GM21528 (cell line): ENCODE data around the gene SRGAP1.
A peak's percentile ranks its signal among the peaks of the same experiment; 100 is the strongest.

Experiments
- ATAC-seq: cut with Tn5 transposase; IDR thresholded peaks from one replicate; pipeline ENCODE4 v1.9.1; 2021; ENCODE audit warnings: mild to moderate bottlenecking, moderate library complexity; ENCODE audit not compliant: unreplicated experiment, low FRiP score

The SRGAP1 gene

DNA sequence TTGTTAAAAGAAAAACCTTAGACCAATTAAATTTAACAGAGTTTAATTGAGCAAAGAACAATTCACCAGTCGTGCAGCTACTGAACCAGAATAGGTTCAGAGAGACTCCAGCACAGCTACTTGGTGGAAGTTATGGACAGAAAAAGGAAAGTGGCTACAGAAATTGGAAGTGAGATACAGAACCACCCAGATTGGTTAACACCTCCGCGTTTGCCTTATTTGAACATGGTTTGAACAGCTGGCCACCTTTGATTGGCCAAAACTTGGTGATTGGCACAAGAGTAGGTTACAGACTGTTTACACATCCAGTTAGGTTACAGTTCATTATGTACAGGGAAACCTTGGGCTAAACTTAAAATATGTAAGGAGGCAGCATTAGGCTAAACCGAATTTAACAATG lies 54.9 kb downstream of the SRGAP1 start:
- ATAC-seq: no peak

DNA sequence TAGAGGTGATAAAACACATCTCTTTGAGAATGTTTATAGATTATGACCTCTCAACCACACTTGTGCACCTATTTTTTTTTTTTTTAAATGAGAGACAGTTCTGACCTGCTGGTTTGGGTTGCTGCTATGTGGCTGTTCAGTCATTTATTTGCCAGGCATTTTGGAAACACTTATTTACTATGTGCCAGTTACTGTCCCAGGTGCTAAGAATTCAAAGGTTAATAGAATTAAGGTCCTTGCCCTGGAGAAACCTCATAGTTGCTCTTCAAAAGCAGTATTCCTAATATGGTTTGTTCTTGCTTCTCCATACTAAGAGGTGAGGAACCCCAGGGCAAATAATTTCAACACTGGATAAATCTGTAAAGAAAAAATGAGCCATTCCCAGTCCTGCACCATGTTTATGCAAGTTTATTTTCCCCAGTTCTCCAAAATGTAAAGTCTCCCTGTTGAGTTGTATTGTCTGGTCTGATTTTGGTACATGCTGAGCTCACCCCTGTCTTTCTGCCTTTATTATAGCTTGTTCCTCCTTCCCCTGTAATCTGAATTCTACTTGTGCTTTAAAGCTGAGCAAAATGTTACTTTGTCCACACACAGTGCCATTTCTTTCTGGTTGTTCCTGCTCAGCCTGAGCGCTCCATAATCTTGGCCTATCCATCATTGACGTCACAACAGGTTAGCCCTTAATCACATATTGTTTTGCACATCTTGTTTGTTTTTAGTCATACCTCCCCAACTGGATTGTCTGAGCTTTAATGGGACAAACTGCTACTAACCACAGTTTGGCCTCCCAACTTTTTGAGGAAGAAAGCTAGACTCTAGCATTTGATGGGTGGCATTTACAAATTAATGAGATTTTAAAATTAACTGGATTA lies 56.7 kb downstream of the SRGAP1 start:
- ATAC-seq: no peak

DNA sequence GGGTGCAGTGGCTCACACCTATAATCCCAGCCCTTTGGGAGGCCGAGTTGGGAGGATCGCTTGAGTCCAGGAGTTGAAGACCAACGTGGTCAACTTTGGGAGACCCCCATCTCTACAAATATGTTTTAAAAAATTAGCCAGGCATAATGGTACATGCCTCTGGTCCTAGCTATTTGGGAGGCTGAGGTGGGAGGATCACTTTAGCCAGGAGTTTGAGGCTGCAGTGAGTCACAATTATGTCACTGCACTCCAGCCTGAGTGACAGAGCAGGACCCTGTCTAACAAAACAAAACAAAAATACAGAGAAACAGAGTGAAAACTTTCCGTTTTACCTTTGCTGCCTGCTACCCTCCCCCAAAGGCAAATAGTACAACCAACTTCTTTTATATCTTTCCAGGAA lies 60.2 kb downstream of the SRGAP1 start:
- no peak for ATAC-seq

DNA sequence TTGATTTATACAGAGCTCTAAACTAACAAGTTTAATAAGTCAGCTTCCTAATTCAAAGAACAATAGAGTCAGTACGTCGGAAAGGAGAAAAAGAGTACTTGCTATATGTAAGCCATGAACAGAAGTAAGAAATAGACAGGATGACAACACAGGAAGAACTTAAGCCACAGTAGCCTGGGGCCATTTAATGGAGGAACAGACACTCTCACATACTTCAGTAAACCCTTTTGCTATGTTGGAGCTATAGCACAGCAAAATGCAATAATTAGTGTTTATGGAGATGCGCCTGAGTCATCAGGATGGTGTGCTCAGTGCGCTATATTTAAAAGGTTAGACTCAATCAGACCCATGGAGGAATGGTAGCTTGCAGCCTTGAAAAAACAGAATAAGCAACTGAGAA lies 61.0 kb downstream of the SRGAP1 start:
- ATAC-seq: no peak

DNA sequence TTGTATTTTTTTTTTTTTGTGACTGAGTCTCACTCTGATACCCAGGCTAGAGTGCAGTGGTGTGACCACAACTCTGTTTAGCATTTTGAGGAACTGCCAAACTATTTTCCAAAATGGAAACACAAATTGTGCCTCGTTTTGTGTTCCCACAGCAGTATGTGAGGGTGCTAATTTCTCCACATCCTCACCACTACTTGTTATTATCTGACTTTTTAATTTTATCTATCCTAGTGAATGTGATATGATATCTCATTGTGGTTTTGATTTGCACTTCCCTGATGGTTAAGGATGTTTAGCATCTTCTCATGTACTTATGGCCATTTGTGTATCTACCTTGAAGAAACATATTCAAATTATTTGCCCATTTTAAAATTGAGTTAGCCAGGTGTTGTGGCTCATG lies 62.4 kb downstream of the SRGAP1 start:
- ATAC-seq: no peak

DNA sequence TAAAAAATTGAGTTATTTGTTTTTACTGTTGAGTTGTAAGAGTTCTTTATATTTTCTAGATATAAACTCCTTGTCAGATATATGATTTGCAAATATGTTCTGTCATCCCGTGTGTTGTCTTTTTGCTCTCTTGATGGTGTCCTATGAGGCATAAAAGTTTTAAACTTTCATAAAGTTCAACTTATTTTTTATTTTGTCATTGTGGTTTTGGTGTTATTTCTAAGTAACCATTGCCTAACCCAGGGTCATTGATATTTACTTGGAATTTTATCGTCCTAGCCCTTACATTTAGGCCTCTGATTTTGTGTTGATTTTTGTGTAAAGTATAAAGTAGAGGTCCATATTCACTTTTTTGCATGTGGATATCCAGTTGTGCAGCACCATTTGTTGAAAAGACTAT lies 63.1 kb downstream of the SRGAP1 start:
- ATAC-seq: no peak

DNA sequence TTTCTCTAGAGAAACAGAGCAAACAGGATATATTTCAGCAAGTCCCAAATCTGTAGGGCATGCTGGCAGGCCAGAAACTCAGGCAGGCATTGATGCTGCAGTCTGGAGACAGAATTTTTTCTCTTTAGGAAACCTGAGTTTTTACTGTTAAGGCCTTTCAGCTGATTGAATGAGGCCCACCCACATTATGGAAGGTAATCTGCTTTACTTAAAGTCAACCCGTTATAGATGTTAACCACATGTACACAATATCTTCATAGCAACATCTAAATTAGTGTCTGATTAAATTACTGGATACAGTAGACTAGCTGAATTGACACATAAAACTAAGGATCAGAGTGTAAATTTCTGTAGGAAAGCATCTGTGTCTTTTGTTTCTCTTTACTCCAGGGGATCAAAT lies 65.2 kb downstream of the SRGAP1 start:
- no peak for ATAC-seq

DNA sequence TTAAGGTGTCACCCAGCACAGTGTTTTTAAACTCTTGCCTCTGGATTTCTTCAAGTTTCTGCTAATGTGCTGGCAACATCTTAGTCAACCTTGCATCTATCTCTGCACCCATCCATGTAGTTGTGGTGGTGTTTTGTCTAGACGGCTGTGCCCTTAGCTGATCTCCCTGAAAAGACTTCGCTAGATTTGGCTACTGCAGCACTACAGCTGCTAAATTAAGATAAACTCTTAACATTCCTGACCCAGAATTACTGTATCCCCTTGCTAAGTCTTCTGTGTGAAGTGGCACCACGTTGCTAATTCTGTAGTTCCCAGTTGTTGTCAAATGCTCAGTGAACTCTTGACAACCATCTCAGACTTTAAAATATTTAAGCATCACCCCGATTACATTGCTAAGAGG lies 66.8 kb downstream of the SRGAP1 start:
- no peak for ATAC-seq

DNA sequence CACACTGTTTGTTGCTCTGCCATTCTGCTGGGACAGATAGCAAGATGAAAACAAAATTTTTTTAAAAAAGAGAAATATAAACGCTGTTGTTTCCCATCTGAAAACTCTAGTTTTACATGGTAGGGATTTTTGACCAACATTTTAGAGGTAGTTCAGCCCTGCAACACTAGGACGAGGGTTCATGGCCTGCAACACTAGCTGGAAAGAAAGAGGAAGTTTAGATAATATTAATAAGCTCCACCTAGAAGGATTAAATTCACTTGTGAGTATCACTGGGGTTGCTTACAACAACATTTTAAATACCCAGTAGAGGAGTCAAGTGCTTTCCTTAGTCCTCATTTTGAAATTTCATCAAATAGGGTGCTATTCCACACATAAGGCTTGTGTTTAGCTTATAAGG lies 68.2 kb downstream of the SRGAP1 start:
- ATAC-seq: no peak

DNA sequence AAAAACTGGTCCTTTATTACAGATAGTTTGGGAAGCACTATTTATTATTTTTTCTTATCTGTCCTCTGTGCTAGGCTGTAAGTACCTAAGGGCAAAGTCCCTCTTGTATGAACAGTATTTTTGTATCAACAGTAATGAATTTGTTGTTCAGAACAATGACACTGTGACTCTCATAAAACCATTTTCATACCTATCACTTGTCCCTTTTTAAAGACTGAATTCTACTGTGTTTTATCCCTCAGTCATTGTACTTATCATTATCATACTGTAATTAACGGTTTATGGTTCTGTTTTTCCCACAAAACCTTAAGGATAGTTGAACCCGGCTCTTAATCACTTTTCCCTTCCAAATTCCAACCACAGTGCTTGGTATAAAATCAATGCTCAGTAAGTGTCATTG lies 69.4 kb downstream of the SRGAP1 start:
- ATAC-seq: no peak

DNA sequence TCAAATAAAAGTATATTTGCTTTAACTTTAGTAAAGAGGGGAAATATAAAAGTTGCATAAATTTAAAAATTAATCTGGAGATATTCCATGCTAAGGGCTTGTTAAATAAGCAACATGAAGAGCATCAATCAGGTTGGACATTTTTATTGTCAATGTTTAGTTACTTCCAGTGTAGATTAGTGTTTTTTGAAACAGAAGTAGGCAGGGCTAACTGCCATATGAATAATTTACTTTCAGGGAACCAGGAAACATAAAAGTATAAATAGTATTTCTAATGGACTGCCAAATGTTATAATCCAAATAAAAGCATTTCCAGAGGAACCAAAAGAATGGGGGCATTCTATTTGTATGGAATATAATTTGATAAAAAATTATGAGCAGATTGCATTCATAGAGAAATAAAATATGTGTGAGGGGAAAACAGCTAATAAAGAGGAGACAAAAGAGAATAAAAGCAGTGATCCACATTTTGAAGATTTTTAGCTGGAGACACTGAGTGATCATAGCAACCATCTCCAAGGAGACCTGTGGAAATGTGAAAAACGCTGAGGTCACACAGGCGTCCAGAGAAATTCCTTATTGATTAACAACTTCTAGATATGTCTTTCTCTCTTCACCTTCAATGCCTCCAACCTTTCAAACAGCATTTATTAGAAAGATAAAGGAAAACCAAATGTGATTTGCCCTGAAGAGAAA lies 70.8 kb downstream of the SRGAP1 start:
- no peak for ATAC-seq

DNA sequence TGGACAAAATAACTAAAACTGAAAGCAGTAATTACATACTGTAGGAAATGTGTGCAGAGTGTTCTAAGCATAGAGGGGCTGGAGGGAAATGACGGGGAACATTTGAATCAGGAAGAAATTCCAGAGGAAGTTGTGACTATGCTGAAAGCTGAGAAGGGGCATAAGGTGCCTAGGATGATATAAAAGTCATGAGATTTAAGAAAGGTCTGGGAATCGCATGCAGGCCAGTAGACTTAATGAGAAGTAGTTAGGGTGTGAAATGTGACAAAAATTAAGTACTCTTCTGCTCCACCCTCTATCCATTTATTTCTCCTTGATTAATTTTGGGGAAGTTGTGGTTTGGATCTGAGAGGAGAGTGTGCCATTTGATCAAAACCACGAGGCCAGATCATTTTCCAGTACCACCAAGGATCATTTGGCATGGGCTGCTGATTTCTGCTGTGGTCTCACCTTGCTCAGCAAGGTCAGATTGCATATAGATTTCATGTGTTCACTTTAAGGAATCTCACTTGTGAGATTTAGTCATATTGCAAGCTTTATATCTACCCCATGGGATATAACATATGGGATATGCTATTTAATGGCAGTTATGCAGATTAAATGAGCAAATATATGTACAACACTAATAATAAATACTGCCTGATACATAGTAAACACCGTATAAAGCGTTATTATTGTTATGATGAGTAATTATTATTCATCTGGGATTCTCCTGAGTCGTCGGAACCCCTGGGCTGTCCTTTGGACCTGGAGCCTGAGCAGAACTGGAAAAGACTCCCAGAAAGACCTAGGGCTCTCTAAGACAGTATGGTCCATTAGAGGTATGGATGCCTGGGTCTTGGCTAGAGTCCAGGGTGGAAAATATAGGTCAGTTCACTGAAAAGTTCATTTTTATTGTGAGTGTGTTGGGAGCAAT lies 72.3 kb downstream of the SRGAP1 start:
- no peak for ATAC-seq

DNA sequence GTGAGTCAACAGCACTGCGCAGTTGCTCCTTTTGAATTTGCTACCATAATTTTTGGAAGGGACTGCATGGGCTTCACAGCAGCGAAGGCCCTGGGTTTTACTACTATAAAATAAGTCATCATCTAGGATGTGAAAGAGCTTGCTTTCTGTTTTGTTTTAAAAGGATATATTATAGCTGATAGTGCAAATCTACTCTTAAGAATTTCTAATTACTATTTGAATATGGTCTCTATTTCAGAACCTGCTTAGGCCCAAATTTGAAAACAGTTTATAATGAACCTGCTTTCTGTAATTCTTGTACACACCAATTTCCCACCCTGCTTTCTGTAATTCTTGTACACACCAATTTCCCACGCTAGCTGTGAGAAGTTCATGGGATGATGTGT lies 73.0 kb downstream of the SRGAP1 start:
- ATAC-seq: no peak

DNA sequence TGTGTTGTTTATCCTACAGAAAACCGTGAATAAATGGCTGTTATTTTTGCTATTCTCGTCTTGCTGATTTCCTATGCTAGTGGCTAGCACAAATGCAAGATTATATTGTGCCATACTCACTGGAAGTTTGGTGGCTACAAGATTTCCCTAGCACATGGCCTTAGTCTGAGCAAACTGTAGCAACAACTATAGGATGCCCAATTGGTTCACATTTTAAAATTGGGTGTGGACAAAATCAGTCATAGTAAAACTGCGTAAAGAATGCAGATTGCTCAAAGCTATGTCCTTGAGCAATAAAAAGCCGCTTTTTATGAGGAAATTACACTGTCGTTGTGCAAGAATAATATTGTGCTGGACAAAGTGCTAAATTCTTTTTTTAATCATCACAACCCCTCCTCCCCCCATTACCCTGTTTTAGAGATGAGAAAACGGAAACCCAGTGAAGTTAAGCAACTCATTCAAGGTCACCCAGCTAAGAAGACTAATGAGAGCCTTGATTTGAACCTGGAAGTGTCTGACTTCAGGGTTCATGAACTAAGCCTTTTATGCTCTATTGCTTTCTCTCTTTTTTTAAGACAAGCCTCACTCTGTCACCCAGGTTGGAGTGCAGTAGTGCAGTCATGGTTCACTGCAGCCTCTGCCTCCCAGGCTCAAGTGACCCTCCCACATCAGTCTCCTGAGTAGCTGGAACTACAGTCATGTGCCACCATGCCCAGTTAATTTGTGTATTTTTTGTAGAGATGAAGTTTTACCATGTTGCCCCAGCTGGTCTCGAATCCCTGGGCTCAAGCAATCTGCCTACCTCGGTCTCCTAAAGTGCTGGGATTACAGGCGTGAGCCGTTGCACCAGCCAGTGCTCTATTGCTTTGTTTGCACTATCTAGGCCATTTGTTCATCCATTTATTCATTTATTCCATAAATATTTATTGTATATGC lies 73.6 kb downstream of the SRGAP1 start:
- ATAC-seq: peak; percentile 56

DNA sequence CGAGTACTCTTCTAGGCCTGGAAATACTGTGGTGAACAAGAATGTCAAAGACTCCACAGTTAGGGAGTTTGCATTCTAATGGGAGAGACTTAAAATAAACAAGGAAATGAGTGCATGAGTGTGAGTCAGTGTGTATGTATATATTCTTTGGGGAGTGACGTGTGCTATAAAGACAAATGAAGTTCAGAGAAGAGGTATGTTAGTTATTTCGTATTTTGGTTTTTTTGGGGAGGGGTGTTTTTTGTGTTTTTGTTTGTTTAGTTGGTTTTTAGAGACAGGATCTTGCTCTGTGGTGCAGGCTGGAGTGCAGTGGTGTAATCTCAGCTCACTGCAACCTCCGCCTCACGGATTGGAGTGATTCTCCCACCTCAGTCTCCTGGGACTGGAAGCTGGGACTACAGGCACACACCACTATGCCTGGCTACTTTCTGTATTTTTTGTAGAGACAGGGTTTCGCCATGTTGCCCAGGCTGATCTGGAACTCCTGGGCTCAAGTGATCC lies 74.3 kb downstream of the SRGAP1 start:
- ATAC-seq: no peak

DNA sequence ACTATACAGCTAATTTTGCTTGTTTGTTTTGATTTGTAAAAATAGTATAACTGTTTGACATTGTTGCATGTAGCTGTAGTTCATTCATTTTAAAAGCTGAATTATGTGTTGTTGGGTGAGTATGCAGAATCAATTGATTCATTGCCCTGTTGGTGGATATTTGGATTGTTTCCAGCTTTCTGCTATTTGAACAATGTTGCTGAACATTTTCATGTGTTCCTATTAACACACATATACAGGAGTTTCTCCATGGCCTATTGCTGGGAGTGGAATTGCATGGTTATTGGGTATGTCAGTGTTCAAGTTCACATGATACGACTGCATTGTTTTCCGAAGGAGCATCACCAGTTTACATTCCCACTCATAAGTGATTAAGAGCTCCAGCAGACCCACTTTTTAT lies 75.3 kb downstream of the SRGAP1 start:
- ATAC-seq: no peak

DNA sequence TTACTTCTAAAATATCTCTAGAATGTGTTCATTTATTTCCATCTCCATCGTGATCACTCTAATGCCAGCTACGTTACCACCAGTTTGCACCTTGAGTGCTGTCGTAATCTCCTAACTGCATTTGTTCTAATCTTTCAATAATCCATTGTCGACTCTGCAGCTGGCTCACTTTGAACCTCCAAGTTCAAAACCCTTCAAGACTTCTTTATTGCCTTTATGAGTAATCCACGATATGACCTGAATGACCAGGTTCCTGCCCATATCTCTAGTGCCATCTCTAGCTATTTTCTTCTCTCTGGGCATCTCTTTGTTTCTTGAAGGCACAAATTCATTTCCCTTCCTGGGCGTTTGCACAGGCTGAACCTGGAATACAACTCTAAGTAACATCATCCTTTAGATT lies 76.7 kb downstream of the SRGAP1 start:
- no peak for ATAC-seq

DNA sequence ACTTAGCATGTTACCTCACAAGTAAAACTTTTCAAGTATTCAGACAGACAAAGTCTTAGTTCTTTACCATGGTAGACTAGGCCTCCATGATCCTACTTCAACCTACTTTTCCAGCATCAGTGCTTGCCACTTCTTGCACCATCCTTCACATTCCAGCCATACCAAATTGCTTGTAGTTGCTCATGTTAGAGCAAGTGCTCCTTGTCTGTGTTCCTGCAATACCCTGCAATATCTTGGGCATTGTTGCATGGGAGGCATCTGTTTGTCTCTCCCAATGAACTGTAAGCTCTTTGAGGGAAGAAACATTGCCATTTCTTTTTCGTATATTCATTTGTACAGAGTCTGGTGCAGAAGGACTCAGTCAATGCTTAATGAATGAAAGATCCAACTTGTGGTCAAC lies 78.0 kb downstream of the SRGAP1 start:
- ATAC-seq: no peak

DNA sequence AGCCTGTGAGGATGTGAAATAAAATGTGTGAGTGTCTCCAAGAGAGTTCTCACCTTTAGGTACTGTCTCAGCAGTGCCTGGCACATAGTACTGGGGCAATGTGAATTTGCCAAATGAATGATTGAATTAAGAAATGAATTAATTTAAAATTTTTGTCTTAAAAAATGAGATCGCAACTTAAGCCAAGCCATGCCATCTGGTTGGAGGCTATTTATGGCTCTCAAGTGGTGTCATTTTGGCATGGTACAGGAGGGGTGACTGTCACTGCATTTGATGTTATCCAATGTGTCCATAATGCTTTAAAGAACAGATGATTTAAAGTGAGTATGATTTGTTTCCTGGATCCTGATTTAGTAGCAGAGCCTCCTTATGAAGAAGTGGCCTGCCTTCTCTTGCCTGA lies 80.3 kb downstream of the SRGAP1 start:
- ATAC-seq: no peak

DNA sequence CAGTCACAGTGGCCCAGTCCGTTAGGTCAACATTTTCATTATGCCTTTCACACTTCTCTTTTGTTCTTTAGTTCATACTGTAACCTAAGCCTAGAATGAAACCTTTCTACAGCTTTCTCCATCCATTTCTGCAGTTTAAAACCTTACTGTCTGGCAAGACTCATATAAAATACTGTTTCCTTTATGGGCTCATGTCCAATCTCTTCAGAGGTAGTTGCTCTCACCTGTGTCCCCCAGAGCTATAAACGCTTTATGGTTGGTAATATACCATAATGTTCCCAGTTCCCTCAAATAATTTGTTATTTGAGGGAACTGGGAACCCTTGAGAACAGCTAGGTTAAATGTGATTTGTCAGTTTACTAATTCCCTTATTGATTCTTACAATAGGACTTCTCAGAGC lies 83.0 kb downstream of the SRGAP1 start:
- no peak for ATAC-seq
